GM21717 (cell line): ENCODE data around the gene ZNF763.
"Not testable (repeated sequence)": the region's sequence is repeated elsewhere in the genome, so short reads cannot be mapped to it uniquely, and the experiment has no call there.

Source experiments
- ATAC-seq: cut with Tn5 transposase; IDR thresholded peaks from one replicate; pipeline ENCODE4 v1.9.1; 2021; ENCODE audit warnings: mild to moderate bottlenecking, moderate library complexity; ENCODE audit not compliant: unreplicated experiment

The ZNF763 gene

DNA sequence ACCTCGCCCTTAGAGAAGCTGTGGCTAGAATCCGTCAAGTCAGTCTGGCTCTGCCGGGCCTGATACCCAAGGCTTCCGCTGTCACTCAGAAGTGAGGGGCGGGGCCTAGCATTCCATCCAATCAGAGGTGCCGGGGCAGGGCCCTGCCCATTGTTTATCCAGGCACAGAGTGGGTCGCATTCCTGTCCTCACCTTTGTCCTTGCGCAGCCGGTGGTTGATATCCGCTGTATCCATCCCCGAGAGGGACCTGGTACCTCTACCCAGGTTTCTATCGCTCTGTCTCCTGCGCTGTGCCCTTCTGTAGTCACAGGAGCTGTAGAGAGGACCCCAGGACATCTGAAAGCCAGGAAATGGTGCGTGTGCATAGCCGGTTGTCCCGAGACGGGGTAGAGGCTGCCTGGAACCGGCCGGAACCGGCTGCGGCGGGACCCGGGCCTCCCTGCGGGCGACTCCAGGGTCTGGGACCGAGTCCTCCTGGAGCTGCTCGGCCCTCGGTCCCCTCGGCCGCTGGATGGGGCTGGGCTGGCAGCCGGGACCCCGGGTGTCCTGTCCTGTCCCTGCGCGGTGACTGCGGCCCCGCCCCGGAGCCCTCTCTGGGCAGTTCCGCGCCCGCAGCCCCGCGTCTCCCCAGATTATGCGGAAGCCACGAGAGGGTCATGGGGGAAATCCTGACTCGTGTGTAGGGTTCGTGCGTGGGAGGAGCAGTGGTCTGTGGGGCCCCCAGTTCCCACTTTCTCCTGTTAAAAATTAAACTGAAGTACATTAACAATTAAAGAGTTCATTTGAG, at the start of gene ZNF763:
Gene ZNF763, plus strand, starts transcription at position 183 of the 788 bp plus-strand sequence. Its CDS starts 169 bp downstream, at position 352.
- peak; percentile 76 for ATAC-seq

DNA sequence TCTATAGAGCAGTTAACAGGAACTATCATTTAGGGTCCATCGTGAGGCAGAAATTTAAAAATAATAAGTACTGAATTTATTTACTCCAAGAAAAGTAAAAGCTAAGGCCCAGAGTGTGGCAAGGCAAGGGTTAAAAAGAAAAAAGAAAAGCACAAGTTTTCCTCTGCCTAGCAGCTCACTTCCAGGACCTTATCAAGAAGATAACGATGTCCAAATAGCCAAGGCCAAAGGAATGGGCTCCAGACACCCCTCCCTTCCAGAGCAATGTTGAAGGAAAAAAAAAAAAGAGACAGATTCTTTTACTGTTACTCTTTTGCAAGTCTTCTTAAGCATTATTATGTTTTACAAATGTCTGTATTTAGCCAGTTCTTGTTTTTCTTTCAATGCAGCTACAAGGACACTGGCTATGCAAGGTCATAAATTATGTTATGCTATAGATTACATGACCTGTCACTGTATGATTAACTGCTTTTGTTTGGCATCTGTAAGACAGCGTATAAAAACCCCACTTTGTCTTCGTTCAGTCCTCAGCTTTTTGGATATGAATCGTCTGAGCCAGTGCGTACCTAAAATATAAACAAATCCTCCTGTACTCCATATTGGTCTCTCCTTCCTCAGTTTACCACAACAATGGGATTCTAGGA, 42.9 kb upstream of the ZNF763 start:
- ATAC-seq: no peak

DNA sequence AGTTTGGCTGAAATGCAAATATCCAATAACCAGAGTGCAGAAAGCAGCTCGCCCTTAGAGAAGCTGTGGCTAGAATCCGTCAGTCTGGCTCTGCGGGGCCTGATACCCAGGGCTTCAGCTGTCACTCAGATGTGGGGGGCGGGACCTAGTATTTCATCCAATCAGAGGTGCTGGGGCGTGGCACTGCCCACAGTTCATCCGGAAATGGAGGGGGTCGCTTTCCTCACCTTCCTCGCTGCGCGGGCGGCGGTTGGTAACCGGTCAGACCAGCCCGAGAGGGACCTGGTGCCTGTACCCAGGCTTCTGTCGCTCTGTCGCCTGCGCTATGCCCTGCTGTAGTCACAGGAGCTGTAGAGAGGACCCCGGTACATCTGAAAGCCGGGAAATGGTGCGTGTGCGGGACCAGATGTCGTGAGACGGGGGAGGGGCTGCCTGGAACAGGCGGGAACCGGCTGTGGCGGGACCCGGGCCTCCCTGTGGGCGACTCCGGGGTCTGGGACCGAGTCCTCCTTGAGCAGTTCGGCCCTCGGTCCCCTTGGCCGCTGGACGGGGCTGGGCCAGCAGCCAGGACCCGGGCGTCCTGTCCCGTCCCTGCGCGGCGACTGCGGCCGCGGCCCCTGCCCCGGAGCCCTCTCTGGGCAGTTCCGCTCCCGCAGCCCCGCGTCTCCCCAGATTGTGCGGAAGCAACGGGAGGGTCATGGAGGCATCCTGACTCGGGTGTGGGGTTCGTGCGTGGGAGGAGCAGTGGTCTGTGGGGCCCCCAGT, 39.8 kb upstream of the ZNF763 start, which contains the start of gene ZNF700:
Gene ZNF700, plus strand, starts transcription at position 222 of the 765 bp plus-strand sequence. Its CDS starts 104 bp downstream, at position 326.
- ATAC-seq: peak; percentile 85

DNA sequence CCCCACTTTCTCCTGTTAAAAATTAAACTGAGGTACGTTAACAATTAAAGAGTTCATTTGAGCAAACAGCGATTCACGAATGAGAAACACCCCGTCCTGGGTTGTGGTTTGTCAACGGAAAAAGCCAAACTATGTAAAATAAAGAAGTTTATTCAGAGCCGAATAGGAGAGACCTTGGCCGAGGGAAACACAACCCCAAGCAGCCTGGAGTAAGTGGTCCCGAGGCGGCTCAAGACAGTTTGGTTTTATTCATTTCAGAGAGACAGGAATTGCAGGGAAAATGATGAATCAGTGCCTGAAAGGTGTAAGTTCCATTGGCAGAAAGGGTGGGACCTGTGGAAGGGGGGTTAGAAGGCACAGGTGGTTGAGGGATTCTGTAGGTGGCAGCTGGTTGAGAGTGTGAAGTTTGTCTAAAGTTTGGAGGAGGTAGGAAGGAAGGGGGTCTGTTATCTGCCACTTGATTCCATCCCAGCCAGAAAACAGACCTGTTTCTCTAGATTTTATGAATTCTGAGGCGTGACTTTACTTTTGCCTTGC, 39.1 kb upstream of the ZNF763 start:
- ATAC-seq: not testable (repeated sequence)

DNA sequence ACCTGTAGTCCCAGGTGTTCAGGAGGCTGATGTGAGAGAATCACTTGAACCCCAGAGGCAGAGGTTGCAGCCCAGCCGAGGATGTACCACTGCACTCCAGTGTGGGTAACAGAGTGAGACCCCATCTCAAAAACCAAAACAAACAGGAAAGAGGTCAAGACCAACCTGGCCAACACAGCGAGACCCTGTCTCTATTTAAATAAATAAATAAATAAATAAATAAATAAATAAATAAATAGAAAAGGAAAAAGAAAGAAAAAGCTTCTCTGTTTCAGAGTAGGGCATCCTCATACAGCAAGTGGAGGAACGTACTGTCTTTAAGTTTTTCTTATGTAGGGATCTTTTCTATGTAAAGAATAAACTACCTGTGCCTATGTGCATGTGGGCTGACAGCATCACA, 37.6 kb upstream of the ZNF763 start:
- no peak for ATAC-seq

DNA sequence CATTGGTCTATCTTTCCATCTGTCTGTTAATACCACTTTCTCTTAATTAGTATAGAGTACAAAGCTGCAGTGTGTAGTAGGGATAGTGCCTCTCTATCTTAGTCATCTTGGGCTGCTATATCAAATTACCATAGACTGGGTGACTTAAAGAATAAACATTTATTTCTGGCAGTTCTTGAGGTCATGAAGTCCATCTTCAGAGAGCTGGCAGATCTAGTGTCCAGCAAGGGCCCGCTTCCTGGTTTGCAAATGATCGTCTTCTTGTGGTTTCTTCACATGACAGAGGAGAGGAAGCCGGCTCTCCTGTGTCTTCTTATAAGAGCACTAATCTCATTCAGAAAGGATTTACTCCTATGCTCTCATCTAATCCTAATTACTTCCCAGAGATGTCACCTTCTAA, 33.8 kb upstream of the ZNF763 start:
- ATAC-seq: no peak

DNA sequence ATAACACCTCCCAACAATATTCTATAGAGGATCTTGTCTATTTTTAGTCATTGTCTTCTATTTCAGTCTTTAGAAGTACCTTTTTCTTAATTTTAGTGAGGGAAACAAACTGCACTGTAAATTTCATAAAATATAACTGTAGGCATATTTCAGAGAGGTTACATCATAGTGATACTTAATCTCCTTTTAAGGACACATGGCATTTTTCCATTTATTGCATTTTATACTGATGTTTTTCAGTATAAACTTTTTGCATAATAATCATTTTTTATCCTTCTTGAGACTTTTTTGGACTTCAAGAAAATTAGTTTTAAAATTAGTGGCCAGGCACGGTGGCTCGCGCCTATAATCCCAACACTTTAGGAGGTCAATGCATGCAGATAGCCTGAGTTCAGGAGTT, 33.3 kb upstream of the ZNF763 start:
- ATAC-seq: no peak

DNA sequence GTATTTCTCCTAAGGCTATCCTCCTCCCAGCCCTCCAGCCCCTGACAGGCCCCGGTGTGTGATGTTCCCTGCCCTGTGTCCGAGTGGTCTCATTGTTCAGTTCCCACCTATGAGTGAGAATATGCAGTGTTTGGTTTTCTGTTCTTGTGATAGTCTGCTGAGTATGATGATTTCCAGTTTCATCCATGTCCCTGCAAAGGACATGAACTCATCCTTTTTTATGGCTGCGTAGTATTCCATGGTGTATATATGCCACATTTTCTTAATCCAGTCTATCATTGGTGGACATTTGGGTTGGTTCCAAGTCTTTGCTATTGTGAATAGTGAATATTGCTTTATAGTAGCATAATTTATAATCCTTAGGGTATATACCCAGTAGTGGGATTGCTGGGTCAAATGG, 29.0 kb upstream of the ZNF763 start:
- not testable (repeated sequence) for ATAC-seq

DNA sequence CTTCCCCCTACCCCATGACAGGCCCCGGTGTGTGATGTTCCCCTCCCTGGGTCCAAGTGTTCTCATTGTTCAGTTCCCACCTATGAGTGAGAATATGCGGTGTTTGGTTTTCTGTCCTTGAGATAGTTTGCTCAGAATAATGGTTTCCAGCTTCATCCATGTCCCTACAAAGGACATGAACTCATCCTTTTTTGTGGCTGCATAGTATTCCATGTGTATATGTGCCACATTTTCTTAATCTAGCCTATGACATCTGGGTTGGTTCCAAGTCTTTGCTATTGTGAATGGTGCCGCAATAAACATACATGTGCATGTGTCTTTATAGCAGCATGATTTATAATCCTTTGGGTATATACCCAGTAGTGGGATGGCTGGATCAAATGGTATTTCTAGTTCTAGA, 26.5 kb upstream of the ZNF763 start:
- ATAC-seq: not testable (repeated sequence)

DNA sequence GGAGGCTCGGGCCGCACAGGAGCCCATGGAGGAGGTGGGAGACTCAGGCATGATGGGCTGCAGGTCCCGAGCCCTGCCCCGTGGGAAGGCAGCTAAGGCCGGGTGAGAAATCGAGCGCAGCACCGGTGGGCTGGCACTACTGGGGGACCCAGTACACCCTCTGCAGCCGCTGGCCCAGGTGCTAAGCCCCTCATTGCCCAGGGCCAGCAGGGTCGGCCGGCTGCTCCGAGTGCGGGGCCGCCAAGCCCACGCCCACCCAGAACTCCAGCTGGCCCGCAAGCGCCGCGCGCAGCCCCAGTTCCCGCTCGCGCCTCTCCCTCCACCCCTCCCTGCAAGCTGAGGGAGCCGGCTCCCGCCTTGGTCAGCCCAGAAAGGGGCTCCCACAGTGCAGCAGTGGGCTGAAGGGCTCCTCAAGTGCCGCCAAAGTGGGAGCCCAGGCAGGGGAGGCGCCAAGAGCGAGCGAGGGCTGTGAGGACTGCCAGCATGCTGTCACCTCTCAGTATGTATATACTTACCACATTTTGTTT, 23.4 kb upstream of the ZNF763 start:
- not testable (repeated sequence) for ATAC-seq

DNA sequence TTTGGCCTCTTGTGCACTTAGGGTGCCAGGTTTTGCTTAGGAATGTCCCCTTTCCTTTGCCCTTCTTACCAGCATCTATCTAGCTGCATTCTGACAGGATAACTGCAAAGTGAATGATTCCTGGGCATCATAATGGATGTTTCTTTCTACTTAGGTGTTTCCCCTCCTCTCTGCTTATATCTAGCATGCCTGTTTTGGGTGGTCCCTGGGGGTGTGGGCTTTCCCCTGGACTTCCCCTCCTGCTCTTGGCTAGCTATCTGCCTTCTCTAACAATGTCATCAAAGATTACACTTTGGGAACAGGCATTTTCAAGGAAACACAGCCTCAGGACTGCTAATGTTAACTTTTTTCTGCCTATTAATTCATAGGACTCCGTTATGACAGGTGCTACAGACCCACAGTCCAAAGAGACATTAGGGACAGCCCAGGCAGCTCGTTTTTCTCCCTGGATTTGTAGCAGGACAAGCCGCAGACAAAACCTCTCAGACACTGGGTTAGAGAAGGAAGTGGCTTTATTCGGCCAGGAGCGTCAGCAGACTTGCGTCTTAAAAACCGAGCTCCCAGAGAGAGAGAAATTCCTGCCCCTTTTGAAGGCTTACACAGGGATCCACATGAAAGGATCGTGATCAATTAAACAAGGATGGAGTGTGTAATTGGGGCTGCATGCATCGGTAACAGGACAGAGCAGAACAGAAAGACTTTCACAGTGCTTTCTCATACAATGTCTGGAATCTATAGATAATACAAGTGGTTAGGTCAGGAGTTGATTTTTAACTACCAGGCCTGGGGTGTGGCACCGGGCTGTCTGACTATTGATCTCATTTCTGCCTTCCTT, 22.6 kb upstream of the ZNF763 start:
- no peak for ATAC-seq

DNA sequence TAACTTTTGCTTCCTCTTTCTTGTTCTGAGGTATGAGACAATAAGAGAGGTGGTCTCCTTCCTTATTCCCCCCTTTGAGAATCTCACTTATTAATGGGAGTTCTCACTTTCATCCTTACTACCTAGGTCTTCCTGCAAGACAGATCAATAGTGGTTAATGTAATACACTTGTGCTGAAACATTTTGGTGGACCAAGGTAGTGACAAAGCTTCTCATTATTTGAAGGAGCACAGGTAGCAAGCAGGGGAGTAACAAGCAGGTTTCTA, 22.1 kb upstream of the ZNF763 start:
- ATAC-seq: no peak

DNA sequence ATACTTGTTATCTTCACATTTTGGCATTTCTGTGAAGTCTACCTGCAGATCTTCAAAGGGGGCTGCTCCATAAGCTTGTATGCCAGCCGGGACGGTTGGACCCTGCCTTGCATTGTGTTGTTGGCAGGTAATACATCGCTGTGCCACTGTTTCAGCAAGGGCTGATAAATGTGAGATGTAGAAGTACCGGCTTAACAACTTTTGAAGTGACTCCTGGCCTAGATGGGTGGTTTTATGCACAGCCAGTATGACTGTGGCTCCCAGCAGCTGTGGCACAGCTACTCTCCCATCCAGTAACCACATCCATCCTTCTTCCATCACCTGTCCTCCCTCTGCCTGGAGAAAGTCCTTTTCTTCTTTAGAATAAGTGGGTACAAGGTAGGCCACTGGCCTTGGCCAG, 20.2 kb upstream of the ZNF763 start:
- ATAC-seq: no peak

DNA sequence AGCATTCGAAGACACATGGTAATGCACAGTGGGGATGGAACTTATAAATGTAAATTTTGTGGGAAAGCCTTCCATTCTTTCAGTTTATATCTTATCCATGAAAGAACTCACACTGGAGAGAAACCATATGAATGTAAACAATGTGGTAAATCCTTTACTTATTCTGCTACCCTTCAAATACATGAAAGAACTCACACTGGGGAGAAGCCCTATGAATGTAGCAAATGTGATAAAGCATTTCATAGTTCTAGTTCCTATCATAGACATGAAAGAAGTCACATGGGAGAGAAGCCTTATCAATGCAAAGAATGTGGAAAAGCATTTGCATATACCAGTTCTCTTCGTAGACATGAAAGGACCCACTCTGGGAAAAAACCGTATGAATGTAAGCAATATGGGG, 16.2 kb upstream of the ZNF763 start:
- no peak for ATAC-seq

DNA sequence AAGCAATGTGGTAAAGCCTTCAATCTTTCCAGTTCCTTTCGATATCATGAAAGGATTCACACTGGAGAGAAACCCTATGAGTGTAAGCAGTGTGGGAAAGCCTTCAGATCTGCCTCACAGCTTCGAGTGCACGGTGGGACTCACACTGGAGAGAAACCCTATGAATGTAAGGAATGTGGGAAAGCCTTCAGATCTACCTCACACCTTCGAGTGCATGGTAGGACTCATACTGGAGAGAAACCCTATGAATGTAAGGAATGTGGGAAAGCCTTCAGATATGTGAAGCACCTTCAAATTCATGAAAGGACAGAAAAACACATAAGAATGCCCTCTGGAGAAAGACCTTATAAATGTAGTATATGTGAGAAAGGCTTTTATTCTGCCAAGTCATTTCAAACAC, 15.6 kb upstream of the ZNF763 start:
- ATAC-seq: no peak

DNA sequence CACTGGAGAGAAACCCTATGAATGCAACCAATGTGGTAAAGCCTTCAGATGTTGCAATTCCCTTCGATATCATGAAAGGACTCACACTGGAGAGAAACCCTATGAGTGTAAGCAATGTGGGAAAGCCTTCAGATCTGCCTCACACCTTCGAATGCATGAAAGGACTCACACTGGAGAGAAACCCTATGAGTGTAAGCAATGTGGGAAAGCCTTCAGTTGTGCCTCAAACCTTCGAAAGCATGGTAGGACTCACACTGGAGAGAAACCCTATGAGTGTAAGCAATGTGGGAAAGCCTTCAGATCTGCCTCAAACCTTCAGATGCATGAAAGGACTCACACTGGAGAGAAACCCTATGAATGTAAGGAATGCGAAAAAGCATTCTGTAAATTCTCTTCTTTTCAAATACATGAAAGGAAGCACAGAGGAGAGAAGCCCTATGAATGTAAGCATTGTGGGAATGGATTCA, 15.2 kb upstream of the ZNF763 start:
- not testable (repeated sequence) for ATAC-seq

DNA sequence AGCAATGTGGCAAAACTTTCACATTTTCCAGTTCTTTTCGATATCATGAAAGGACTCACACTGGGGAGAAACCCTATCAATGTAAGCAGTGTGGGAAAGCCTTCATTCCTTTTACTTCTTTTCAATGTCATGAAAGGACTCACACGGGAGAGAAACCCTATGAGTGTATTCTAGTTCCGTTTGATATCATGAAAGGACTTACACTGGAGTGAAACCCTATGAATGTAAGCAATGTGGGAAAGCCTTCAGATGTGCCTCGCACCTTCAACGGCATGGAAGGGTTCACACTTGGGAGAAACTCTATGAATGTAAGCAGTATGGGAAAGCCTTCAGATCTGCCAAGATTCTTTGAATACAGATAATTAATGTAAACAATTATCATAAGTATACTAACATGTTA, 14.5 kb upstream of the ZNF763 start:
- no peak for ATAC-seq

DNA sequence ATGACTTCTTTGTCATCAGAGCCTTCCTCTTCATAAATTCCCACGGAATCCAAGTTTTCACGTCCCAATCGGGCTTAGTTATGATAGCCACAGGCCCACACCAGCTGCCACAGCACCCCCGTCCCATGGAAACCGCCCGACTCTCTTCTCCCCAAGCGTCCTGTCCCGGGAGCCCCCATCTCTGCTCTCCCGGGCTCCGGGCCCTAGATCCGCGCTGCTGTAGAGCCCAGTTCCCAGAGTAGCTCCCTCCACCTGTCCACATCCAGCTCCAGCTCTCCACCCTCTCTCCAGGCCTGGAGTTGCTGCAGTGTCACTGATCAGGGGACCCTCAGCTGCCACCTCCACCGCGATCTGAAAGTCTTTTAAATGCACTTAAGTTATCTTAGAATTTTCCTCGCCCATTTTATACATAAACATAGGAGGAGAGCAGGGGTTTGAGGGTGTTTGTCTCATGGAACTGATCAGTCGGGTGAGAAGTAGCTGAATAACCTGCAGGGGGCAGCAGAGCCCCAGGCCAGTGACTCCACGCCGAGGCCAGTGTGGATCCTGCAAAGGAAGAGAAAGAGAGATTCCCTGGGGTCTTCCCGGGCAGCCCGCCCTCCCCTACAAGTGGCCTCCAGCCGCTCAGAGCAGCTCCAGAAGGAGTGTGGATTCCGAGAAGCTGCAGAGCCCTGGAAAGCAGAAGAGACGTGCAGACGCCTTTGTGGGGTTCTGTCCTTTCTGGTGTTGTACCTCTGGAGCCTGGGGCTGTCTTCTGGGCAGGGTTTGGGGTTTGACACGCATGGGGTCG, 1.1 kb upstream of the ZNF763 start:
- no peak for ATAC-seq

DNA sequence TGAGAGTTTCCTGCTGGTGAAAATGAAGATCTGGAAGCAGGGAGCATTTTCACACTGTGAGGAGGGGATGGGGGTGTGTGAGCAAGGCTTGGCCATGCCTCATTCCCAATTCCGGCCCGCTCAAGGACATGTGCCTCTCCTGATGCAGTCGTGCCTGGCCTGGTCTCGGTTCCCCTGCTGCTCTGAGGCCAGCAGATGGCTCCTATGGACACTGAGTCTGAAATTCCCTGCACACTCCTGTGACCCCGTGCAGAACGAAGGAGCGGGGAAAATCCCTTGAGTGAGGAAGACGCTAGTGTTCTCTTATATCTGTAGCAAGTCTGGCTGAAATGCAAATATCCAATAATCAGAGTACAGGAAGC, 363 bp upstream of the ZNF763 start:
- no peak for ATAC-seq

DNA sequence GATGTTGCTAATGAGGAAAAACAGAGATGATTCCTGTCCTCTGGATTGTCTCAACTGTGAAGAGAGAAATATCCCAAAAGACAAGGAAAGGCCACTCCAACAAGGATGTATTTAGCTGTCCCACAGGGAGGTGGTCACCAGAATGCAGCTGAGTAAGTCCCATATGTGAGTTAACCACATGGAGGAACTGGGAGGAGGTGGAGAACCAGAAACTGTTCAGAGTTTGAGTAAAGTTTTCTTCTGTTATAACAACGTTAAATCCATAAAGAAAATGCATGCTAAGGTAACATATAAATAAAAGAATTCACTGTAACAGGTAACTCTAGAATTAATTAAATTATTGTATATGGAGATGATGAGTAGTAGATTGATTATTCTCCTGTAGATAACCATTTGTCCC, 5.3 kb downstream of the ZNF763 start:
- ATAC-seq: no peak
